COLO668 (cell line): ENCODE data around the gene ALG13.
"Not testable (repeated sequence)": the region's sequence is repeated elsewhere in the genome, so short reads cannot be mapped to it uniquely, and the experiment has no call there.

Experiments used
- DNase-seq: peaks from one replicate; lab custom pipeline; 2025; ENCODE audit not compliant: unreplicated experiment; lab: John Stamatoyannopoulos, UW

ALG13 gene

DNA sequence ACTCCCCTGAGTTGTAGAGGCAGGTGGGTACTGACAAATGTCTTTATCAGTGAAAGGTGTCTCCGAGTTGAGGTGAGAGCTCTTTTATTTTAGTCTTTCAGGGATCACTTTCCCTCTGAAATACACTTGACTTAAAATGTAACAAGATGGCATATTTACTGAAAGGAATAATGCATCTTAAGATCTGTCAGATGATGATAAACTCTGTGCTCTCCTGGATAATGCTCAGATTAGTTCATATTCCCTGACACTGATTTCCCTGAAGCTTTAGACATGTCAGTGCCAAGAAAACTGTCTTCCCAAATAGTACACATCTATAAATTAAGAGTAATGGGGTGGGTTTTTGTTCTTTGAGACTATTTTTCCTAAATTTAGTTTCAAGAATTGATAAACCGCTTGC, 75.5 kb downstream of the ALG13 start:
- no peak for DNase-seq

DNA sequence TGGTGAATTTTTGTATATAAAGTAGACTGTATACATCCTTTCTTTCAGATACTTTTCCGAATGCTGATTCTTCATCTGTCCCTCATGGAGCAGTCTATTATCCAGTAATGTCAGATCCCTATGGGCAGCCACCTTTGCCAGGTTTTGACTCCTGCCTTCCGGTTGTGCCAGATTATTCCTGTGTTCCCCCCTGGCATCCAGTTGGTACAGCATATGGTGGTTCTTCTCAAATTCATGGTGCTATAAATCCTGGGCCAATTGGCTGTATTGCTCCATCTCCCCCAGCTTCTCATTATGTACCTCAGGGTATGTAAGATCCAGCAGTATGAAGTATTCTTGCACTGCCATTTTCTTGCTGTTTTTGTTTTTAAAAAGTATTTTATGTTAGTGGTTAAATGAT, 78.7 kb downstream of the ALG13 start:
- DNase-seq: no peak

DNA sequence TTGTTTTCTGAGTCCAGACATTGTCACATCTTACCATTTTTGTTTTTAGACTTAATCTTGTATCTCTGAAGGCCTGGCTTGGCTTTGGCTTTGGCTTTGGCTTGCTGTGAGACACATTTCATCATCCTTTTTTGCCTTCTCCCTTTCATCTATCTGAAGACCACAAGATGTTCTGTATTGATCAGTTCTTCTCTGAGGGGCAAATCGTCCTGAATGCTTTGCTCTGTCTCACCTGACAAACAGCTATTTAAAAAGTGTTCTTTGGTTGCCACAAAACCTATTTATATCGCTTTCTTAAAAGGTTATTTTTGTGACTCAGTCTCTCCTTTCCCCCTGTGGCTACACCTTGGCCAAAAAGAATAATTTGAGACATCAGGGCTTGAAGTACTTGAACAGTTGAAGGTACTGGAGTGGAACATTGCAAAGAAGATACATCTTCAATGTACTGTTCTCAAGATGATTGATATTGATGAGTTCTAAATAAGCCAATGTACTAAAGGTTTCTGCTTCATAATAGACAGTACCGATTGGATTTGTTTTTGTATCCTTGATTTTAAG, 80.7 kb downstream of the ALG13 start:
- no peak for DNase-seq

- DNase-seq: no peak
These were observed 97.6 kb downstream of the ALG13 start for GRCh38 chrX:111778591-111778990.

DNA sequence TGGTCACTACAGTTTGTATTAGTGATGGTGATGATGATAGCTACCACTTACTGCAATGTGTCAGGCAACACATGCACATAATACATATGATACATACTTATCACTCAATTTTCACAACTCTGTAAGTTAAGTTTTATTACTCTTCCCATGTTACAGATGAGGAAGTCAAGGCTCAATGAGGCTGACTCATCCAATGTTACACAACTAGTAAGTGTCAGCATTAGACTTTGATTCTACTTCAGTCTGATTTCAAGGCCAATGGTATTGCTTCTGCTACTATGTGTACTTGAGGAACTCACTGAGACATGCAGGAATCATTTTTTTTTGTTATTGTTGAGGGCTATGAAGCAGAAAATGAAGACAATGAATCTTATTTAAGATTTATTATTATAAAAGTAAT, 98.6 kb downstream of the ALG13 start:
- no peak for DNase-seq

DNA sequence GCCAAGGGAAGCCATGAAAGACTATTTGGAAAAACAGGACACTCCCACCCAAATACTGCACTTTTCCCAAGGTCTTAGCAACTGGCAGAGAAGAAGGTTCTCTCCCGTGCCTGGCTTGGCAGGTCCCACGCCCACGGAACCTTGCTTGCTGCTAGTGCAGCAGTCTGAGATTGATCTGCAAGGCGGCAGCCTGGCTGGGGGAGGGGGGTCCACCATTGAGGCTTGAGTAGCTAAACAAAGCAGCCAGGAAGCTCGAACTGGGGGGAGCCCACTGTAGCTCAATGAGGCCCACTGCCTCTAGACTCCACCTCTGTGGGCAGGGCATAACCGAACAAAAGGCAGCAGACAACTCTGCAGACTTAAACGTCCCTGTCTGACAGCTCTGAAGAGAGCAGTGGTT, 103.7 kb downstream of the ALG13 start:
- DNase-seq: no peak

DNA sequence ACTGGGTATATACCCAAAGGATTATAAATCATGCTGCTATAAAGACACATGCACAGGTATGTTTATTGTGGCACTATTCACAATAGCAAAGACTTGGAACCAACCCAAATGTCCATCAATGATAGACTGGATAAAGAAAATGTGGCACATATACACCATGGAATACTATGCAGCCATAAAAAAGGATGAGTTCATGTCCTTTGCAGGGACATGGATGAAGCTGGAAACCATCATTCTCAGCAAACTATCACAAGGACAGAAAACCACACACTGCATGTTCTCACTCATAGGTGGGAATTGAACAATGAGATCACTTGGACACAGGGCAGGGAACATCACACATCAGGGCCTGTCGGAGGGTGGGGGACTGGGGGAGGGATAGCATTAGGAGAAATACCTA, 109.1 kb downstream of the ALG13 start:
- DNase-seq: not testable (repeated sequence)
